ENCODE data around the gene COL1A2. TPM values are rescaled to one million over a fixed set of nuclear protein-coding genes. Genes with fewer than 3 reads are reported as not detected.
A peak's percentile ranks its signal among the peaks of the same experiment; 100 is the strongest.

Gene COL1A2
- total RNA-seq, 3 donors from 2014 or later: 94.5 to 300 (median 113) TPM

DNA sequence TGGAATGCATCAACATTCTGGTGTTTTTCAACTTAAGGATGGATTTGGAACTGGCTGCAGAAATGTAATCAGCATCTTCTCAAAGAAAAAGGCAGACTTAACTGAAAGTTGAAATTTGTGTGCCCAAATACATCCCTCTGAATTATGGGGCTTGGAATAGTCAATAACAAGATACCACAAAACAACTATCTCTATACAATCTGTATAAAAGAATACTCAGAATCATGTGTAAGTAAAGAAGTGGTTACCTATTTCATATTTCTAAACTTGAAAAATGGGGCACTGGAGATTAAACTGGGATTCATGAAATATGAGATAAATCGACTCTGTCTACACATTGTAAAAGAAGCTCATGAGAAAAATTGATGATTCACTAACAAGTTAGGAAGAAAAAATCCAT, 6.2 kb upstream of the COL1A2 start:
- no peaks in the 10 kb centered on the region for H3K36me3 ChIP-seq
- DNase-seq (ENCODE audit: low spot score in 2 of 2): no peak
- no peaks in the 10 kb centered on the region for H3K9me3 ChIP-seq
- H3K4me1 ChIP-seq: no peaks in the 10 kb centered on the region
- H3K4me3 ChIP-seq: no peak overlapping the region
- H3K27ac ChIP-seq: no peak overlapping the region
- intact Hi-C loops (cut with DNase I; ENCODE audit: low total_unique reads): no loop called here
- TF ChIP-seq CTCF (IDR thresholded peaks at IDR 0.05) (no peak), POLR2AphosphoS5 (IDR thresholded peaks at IDR 0.05) (no peak), POLR2A (IDR thresholded peaks at IDR 0.05) (no peak)
- no peaks in the 10 kb centered on the region for H3K27me3 ChIP-seq

DNA sequence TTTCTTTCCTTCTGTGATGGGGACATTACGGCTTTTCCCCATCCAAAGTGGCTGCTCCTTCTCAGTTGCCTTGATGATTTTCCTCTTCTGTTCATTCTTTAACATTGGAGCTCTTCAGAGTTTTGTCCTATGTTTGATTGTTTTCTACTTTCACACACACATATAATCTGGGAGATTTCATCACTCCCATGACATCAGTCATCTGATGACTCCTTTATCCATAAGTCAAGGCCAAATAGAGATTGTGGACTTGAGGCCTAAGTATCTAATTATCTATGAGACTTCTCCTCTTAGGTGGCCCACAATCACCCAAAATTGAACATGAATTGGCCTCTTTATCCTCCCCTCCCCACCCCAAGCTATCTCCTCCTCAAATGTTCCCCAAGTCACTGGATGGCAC, 5.3 kb upstream of the COL1A2 start:
- Histone ChIP-seq H3K27me3 (no peaks in the 10 kb centered on the region), H3K9me3 (no peaks in the 10 kb centered on the region), H3K36me3 (no peaks in the 10 kb centered on the region), H3K27ac (no peak overlapping the region), H3K4me1 (no peaks in the 10 kb centered on the region), H3K4me3 (no peak overlapping the region)
- intact Hi-C loops (cut with DNase I; ENCODE audit: low total_unique reads): no loop called here
- no peak for DNase-seq (ENCODE audit: low spot score in 2 of 2)
- TF ChIP-seq POLR2AphosphoS5 (IDR thresholded peaks at IDR 0.05) (no peak), POLR2A (IDR thresholded peaks at IDR 0.05) (no peak), CTCF (IDR thresholded peaks at IDR 0.05) (no peak)

GRCh38 chr7:94391726-94392392, 2.8 kb upstream of the COL1A2 start:
- peak overlapping the region; percentile 52 to 68 for H3K27ac ChIP-seq
- DNase-seq (ENCODE audit: low spot score in 2 of 2): no peak
- H3K36me3 ChIP-seq: no peaks in the 10 kb centered on the region
- H3K27me3 ChIP-seq: no peaks in the 10 kb centered on the region
- TF ChIP-seq POLR2AphosphoS5 (IDR thresholded peaks at IDR 0.05): no peak
- no peak for TF ChIP-seq CTCF (IDR thresholded peaks at IDR 0.05)
- TF ChIP-seq POLR2A (IDR thresholded peaks at IDR 0.05): no peak
- no peak overlapping the region for H3K4me3 ChIP-seq
- H3K4me1 ChIP-seq: no peaks in the 10 kb centered on the region
- no peaks in the 10 kb centered on the region for H3K9me3 ChIP-seq
- intact Hi-C loops (cut with DNase I; ENCODE audit: low total_unique reads): no loop called here

DNA sequence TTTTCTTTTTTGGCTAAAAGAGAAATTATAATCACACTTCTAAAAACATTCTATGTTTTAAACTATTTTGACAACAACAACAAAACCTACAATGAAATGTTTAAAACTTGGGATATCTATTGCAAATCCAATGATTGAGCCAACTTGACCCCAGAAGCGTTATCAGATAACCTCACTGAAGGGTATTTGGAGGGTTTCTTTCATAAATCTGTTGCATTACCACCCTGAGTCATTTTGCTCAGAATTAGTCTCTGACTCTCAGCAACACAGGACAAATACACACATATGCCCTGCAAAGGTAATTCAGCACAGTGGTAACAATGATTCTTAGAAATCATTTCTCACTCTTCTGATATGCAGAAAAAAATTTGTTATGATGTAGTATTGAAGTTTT, 2.3 kb upstream of the COL1A2 start:
- Histone ChIP-seq H3K27me3 (no peaks in the 10 kb centered on the region), H3K36me3 (no peaks in the 10 kb centered on the region), H3K27ac (no peak overlapping the region), H3K9me3 (no peaks in the 10 kb centered on the region), H3K4me3 (no peak overlapping the region), H3K4me1 (no peaks in the 10 kb centered on the region)
- TF ChIP-seq CTCF (IDR thresholded peaks at IDR 0.05): no peak
- no peak for TF ChIP-seq POLR2AphosphoS5 (IDR thresholded peaks at IDR 0.05)
- no peak for TF ChIP-seq POLR2A (IDR thresholded peaks at IDR 0.05)
- no peak for DNase-seq (ENCODE audit: low spot score in 2 of 2)
- intact Hi-C loops (cut with DNase I; ENCODE audit: low total_unique reads): no loop called here

DNA sequence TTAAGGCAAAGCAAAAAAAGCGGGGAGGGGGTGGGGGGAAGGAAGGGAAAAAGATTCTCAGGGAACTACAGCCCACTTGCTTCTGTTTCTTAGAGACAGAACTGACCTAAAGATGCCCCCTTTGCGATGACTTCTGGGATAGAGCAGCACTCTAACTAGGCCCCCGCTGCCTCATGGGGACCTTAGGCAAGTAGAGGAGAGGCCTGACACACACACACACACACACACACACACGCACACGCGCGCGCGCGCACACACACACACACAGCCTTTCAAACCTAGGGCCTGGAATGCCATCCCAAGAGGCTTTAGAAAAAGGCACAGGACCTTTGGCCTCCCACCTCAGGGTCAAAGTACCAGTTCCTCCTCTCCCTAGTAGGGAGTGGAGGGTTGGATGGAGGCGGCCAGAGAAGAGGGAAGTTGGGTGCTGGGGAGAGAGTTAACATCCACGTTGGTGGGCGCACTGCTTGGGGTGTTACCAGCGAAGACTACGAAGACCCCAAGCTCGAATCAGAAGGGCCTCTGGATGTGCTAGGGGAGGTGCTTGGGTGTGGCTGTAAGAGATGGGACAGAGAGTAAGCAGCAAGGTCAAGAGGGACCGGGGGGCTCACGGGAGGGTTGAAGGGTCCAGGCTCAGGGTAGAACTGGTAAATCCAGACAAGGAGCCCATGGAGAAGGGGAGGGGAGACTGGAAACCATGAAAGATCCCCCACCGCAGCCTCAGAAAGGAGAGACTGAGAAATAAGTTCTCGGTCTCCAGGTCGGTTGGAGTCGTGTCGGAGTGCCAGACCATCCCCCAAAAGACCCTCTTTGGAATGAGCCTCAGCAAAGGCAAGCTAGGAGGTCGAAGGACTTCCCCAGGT, 1.2 kb upstream of the COL1A2 start:
- DNase-seq (ENCODE audit: low spot score in 2 of 2): no peak
- H3K27me3 ChIP-seq: no peaks in the 10 kb centered on the region
- H3K9me3 ChIP-seq: no peaks in the 10 kb centered on the region
- no peaks in the 10 kb centered on the region for H3K4me1 ChIP-seq
- peak overlapping the region; percentile 73 to 82 for H3K27ac ChIP-seq
- peak overlapping the region; percentile 52 to 70 (median 68) for H3K4me3 ChIP-seq
- H3K36me3 ChIP-seq: no peaks in the 10 kb centered on the region
- intact Hi-C loops (cut with DNase I; ENCODE audit: low total_unique reads): no loop called here
- no peak for TF ChIP-seq POLR2A (IDR thresholded peaks at IDR 0.05)
- TF ChIP-seq CTCF (IDR thresholded peaks at IDR 0.05): no peak
- TF ChIP-seq POLR2AphosphoS5 (IDR thresholded peaks at IDR 0.05): no peak
